NCI-H128 (cell line): Measurements from ENCODE around the gene IMP3.

Experiments used
- DNase-seq: peaks from one replicate; lab custom pipeline; 2025; ENCODE audit not compliant: unreplicated experiment; lab: John Stamatoyannopoulos, UW

IMP3 gene

DNA sequence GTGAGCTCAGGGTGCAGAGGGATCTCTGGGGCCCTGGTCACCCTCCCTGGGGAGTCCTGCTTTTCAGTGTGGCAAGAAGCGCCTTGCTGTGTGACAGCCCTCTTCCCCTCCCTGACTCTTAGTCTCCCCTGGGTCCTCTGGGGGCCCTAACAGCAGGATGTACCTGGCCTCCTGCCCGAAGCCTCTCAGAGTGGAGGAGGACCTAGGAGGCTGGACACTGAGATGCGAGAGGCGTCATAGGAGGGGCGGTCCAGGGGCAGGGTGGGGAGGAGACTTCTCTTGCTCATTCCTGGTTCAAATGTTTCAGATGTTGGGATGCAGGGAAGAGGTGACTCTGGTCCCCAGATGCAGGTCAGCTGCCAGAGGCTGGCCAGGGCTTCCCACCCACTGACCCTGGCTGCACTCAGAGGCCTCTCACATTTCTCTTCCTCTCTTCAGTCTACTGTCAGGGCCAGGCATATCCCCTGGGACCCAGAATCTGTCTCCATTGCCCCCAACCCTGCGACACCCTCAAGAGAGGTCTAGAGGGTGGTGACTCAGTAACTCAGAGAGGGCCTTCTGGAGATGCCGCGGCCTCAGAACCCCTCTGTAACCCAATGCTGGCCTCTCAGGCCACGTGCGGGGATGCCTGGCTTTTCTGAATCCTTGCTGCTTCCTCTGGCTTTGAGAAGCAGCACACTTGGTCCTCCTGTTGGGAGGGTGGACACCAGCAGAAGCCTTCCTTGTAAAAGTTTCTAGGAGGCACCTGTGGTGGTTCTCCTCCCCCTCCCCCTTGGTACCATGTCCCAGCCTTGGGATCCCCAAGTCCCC lies 33.6 kb upstream of the IMP3 start:
- no peak for DNase-seq

DNA sequence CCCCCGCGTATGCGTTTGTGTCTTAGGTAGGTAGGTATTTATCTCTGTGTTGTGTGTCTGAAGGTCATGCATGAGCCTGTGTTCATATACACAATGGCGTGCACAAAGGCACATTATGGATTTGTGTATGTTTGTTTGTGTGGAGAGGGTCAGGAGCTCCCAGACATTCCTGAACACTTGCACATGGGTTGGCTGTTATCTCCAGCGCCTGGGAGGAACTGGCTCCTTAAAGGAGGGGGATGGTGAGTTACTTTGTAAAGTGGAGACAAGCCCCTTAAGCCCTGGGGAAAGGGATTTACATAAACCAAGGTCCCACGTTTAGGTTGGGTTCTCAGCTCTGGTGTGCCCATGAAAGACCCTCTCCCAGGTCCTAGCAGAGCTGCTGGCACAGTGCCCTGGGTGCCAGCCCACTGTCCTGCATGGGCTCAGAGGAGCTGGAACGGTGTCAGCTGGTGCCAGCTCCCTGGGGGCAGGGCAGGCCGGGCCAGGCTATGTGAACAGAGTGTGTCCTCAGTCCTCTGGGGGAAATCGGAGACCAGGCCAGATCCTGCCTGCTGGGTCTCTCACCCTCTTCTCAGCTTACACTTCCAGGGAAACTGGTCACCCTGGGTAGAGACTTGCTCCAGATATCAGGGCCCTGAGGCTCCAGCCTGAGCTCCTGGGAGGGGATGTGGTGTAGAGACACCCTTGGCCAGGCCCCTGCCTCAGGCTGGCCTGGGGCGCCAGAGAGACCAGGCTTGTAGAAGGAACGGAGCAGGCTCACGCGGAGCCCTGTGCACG lies 32.8 kb upstream of the IMP3 start:
- no peak for DNase-seq

DNA sequence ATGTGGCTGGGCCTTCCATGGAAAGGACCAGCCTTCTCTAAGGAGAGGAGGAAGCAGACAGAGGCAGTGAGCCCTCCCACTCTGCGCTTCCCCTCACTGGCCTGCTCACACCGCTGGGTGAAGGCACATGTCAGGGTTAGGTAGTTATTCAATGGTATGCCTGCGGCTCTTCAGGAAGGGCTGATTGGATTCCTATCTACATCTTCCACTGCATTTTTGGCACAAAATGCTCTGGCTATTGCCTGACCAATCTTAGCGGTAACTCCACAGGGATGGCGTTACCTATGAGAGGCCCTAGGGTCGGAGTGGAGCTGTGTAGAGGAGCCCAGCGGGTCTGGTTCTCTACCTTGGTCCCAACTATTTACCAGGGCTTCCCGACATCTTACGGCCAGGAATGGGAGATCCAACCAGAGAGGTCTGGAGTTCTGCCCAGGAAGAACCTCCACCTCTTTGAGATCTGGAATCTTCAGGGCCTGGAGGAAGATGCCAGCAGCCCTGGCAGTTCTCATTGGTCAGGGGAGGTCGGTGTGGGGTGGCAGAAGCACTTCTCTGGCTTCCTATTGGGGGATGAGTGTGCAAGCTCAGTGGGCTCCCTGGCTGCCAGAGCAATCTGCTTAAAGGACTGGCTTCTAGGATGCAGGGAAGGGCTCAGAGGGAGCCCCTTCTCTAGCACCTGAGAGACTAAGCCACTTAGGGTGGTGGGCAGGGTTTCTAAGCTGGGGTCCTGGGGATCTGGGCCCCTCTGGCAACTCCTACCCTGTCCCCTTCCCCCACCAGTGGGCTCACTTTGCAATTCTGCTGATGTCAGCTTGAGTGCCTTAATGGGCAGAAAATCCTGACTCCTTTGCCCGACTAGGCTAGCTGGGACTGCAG lies 31.9 kb upstream of the IMP3 start:
- no peak for DNase-seq

DNA sequence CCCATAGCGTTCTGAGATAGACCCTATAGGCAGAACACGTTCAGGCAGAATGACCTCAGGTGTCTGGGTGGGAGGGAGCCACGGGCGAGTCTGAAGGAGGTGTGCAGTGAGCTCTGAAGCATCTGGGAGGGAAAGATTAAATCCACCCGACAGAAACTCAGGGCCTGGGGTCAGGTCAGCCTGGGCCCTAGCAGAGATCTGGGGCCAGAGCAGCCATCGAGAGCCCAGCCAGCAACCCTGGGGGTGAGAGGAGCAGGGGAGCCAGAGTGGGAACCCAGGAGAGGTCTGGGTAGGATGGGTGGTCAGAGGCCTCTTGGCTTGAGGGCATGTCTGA lies 29.8 kb upstream of the IMP3 start:
- no peak for DNase-seq

DNA sequence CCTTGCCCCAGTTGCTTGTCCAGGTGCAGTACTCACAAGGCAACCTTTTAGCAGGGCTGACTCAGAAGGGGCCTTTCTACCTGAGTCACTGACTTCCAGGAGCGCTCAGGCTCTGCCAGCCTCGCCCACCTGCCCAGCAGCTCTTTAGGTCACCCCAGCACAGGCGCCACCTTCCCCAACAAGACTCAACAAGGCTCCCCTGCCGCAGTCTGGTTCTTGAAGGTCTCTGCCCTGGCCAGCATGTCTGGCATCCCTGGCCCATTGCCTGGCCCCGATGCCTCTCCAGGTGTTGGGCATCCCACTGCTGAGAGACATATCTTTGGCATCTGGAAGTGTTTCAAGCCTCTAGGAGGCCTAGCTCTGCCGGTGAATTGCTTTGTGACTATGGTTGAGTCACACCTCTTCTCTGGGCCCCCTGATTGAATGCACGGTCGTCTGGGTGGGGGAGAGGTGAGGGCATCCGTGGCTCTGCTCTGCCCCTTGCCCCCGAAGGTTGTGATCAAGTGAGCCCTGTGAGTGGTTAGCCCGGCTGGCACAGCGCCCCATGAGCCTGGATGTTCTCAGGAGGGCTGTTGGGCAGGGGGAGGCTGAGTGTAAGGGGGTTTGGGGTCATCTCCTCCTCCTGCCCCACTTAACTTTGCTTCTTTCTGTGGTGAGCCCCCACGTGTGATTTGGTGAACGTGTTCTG lies 29.3 kb upstream of the IMP3 start:
- DNase-seq = no peak

DNA sequence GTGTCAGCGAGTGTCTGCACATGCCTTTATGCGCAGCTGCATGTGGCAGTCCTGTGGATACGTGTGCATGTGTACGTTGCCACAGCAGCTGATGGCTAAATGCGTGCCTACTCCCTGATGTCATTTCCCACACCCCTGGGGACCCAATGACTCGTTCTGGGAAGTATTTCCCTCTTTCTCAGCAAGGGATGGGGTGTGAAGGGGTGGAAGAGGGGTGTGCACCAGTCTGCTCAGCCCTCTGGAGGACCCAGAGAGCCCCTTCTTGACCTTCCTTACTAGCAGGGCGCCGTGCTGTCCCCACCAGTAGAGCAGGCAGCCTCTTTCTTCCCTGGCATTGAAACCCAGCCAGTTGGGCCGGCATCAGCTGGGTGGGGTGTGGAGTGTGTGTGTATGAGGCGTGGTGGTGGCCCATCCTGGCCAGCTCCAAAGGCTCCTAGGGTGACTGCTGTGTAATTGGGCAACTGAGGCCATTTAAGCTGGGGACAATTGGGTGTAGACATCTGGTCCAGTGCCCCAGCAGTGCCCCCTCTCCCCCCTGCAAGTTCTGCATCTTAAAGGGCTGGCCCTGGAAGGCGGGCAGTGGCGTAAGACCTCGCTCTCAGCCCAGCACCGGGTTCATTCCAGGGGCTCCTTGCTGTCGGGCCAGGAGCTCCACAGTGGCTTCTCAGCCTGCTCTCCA lies 26.9 kb upstream of the IMP3 start:
- no peak for DNase-seq

DNA sequence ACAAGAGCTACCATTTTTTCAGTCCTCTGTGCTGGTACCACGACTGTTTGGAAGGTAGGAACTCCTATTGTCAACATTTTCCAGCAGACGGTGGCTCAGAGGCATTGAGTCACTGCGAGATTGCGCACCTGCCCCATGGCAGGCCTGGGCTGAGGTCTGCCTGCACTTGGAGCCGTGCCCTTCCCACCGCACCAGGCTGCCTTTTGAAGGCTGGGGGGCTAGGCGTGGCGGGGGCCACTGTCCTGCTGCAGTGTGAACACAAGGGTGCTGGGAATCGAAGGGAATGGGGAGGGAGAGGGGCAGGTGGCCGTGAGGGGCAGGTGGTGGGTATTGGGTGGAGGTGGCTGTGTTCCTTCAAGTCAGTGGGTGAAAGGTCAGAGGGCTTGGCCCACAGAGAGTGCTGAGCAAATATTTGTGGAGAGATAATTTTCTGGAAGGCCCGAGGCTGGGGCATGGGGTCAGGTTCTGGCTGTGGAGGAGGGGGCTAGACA lies 24.0 kb upstream of the IMP3 start:
- DNase-seq = no peak

DNA sequence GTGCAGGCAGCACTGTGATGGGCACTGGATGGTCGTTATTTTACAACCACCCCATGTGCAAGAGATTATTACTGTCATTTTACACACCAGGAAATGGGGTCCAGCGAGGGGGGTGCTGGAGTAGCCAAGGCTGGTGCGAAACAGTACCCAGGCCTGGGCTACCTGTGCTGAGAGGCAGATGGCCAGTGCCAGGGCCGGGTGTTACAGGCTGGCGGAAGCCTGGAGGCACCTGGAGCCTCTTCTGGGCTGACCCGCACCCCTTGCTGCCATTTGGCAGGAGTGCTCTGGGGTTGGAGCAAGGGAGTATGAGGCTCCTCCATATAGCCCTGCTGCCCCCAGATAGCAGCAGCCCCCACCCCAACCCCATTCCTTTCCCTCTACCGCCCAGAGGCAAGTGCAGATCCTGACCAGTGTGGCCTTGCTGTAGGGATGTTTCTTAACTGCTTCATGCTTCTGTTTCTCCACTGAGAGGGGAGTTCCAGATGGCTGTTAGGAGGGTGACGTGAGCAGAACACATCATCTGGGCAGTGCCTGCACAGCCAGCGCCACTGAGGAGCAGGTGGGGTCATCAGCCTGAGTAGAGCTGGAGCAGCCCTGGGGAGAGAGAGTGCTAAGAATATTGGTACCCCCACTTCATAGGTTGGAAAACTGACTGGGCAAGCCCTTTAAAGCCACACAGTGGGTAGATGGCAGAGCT lies 22.9 kb upstream of the IMP3 start:
- no peak for DNase-seq

DNA sequence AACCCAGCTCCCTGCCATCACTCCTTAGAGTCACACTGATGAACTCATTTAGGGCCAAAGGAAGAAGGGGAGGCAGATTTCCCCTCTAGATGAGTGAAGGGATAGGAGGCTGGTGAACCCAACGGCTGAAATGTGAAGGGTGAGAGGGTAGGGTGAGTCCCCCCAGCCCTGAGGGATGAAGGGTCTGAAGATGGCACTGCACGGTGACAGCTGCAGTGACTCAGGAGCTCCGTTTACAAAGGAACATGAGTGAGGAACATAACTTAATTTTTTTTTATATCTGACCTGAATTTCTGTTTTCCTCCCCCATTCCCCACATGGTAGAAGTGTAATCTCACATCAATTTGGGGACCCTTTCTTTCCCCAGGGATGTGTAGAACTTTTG lies 21.7 kb upstream of the IMP3 start:
- no peak for DNase-seq

DNA sequence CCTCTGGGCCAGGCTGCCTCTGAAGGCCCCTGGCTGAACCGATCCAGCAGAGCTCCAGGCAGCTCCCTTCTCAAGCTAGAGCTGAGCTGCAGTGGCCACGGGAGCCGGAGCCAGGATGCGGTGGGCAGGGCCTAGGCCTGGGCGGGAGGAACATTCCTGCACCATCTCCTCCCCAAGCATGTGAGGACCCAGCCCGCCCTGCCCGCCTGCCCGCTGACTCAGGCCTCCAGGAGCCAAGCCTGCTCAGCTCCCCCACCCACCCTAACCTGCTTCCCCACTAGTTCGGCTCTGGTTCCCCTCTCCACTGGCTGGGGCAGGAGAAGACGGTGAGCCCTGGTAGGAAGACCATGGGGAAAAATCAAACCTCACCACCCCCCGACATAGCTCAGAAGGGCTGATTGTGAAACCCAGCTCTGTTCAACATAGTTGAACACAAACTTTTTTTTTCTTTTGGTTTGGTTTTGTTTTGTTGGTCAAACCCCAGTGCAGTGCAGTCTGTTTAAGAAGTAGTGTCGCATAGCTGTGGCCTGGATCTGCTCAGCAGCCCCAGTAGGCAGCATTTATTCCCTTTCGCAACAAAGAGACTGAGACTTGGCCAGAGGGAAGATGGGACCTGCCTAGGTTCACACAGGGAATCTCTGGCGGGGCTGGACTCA lies 21.2 kb upstream of the IMP3 start:
- no peak for DNase-seq

DNA sequence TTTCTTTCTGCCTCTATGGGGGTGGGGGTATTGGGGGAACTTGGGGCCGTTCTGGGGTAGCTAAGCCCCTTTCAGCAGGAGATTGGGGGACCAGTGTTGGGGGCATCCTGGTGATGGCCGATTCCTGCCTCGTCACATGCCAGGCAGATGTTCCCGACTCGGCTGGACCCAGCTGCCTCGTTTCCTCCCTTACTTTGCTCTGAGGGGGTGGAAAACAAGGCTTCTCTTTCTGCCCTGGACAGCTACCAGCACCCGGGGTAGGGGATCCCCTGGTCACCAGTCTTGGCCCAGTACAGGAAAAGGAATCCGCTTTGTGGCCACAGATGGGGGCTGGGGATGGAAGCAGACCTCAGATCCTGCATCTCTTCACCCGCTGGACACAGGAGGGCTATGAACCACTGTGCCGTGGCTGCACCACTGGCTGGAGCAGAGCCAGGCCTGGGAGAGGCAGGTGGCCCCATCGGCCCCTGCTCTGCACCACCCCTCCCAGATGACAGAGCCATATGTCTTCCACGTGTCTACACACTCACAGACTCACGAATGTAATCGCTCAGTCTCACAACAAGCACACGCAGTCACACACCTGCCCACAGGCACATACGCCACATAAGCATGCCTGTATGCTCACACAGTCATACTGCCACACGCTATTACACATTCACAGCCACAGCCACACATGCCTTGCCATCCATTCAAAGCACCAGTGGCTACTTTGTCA lies 20.1 kb upstream of the IMP3 start:
- no peak for DNase-seq

DNA sequence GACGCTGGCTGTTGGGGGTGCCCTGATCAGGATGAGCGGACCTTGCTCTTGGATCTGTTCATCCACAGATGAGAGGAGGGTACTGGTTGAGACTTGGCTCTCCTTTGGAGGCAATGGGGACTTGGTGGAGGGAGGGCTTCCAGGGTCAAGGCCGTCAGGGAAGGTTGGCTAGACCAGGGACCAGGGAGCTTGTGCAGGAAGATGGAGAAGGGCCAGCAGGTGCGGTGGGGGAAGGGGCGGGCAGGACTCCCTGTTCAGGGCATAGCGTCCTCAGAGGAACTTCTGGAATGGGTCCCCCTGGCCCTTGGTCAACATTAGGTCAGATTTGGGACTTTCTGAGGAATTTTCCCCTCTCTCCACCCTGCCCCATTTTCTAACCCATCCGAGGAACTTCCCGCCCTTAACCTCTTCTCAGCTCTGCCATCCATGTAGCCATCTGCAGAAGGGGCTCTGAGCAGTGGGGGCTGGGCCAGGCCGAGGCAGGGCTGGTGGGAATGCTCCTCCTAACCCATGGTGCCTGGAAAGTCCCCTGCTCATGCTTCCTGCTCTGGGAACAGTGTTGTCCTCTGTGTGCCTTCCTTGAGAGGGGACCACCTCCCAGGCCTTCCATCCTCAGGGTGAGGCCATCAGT lies 19.2 kb upstream of the IMP3 start:
- DNase-seq = no peak

DNA sequence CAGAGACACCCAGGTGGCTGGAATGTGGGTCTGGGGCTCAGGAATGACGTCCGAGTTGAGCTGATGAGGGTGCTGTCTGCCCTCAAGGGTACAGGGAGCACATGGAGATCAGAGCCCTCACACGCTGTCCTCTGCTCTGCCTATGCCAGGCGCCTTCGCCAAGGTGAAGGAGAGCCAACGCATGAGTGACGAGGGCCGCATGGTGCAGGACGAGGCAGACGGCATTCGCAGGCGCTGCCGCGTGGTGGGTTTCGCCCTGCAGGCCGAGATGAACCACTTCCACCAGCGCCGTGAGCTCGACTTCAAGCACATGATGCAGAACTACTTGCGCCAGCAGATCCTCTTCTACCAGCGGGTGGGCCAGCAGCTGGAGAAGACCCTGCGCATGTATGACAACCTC lies 16.8 kb upstream of the IMP3 start:
- no peak for DNase-seq

DNA sequence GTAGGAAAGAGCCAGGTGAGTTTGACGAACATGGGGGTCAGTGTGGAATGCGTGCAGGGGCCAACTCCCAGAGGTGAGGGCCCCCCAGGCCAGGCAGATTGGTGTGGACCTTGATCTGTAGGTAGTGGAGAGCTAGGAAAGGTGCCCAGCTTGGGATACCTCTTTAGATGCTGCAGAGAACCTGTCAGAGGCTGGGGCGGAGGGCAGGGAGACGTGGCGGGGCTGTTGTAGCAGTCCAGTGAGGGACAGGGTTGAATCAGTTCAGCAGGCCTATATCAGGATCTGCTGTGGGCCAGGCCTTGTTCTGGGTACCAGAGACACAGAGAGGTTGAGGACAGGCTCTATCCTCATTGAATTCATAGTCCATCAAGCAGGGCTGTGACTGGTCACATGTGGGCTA lies 16.3 kb upstream of the IMP3 start:
- no peak for DNase-seq

DNA sequence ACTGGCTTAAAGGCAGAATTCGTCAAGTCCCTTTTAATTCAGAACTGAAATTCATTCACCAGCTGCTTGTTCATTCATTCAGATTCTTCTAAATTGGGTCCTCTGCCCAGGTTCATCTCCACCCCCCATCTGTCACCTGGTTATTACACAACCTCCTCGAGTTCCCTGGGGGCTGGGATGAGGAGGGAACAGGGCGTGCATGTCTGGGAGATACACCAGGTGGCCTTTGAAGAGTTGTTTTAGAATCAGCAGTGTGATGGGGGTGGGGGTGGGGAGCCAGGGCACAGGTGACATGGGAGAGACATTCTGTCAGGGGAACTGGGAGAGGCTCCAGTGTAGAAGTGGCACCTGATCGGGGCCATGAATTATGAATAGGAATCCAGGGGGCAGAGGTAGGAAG lies 15.9 kb upstream of the IMP3 start:
- no peak for DNase-seq

DNA sequence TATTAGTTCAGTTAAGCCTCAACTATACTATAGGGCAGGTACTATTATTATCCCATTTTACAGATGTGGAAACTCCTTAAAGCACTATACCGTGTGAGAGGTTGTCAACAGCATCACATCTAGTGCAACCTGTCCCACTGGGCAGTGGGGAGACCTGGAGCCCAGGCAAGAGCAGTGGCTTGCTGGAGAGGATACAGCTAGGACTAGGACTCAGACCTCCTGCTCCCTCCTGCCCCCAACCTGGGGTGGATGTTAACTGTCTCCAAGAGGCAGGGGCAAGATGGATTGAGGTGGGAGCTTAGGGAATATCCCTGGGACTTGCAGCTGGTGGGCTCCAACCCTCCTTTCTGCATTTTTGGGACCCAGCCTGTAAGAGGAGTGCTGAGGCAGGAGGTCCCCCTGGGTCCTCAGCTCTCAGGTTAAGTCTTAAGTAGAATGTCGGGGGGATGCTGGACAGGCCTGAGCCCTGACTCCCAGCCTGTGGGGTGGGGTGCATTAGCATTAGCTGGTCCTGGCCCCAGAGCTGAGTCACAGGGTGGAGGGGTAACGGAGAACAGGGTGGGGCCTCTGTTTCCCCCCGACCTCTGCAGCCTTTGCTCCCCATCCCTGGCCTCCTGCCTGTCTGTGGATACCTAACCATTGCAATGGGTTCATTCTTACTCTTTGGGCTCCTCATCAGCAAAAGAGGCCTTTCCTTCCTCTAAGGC lies 14.3 kb upstream of the IMP3 start:
- DNase-seq = no peak

DNA sequence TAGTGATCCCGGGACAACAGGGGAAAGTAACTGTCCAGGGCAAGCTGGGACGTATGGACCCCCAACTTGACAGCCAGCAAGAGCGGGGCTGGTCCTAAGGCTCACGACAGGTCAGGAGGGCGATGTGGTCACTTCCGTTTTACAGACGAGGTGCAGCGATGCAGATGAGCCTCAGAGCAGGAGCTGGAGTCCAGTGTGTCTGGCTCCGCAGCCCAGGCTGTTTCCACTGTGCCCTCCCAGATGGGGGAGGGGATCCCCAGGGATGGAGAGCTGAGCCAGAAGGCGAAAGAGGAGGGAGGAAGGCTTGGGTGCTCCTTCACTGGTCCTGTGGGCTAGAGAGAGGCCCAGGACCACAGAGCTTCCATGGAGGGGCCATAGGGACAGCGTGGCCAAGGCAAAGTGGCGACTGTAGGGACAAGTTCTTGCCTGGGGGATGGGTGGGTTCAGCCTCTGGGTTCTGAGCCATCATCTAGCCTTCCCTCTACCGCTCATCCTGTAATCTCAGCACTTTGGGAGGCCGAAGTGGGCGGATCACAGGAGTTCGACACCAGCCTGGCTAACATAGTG lies 13.4 kb upstream of the IMP3 start:
- DNase-seq = no peak
